ENCODE results near the gene NDST4. TPM values are rescaled to one million over a fixed set of nuclear protein-coding genes. Genes with fewer than 3 reads are reported as not detected.
A peak's percentile ranks its signal among the peaks of the same experiment; 100 is the strongest.

NDST4 gene
- polyA plus RNA-seq, 2 of the 4 experiments (the other 2 are of a cell fraction), result 0.04 TPM; not detected in 1

DNA sequence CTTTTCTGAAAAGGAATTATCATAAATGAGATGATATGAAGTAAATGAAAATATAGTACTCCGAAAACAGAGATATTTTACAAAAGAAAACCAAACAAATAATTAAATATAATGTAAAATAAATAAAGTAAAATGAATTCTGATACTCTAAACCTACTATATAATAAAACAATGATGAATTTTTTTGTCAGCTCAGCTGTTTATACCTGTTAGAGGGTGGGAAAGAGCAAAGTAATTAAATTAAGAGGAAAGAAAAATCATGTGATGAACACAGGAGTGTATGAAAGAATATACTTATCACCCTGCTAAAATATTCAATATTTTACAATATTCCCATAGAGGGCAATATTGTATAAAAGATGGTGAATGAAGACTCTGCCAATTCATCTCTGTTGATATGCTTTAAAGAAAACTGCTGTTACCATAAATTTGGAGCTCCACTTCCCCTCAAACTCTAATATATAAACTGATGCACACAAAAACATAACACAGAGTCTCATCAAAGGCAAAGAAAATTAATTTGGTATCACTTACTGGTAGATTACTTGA, 6.5 kb upstream of the NDST4 start:
- TF ChIP-seq HOXB5 (CRISPR knock-in tag; IDR thresholded peaks at IDR 0.05) (no peak), MAFK (IDR thresholded peaks at IDR 0.05; ENCODE audit: partially characterized antibody) (no peak), RARB (CRISPR knock-in tag; IDR thresholded peaks at IDR 0.05) (no peak), ZNF302 (CRISPR knock-in tag; IDR thresholded peaks at IDR 0.05) (no peak), RFX5 (IDR thresholded peaks at IDR 0.05) (no peak)
- TF ChIP-seq, protein P1, sequence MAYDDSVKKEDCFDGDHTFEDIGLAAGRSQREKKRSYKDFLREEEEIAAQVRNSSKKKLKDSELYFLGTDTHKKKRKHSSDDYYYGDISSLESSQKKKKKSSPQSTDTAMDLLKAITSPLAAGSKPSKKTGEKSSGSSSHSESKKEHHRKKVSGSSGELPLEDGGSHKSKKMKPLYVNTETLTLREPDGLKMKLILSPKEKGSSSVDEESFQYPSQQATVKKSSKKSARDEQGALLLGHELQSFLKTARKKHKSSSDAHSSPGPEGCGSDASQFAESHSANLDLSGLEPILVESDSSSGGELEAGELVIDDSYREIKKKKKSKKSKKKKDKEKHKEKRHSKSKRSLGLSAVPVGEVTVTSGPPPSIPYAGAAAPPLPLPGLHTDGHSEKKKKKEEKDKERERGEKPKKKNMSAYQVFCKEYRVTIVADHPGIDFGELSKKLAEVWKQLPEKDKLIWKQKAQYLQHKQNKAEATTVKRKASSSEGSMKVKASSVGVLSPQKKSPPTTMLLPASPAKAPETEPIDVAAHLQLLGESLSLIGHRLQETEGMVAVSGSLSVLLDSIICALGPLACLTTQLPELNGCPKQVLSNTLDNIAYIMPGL (CRISPR knock-in tag; IDR thresholded peaks at IDR 0.05; ENCODE audit: borderline replicate concordance), result no peak
- TF ChIP-seq, protein P2, sequence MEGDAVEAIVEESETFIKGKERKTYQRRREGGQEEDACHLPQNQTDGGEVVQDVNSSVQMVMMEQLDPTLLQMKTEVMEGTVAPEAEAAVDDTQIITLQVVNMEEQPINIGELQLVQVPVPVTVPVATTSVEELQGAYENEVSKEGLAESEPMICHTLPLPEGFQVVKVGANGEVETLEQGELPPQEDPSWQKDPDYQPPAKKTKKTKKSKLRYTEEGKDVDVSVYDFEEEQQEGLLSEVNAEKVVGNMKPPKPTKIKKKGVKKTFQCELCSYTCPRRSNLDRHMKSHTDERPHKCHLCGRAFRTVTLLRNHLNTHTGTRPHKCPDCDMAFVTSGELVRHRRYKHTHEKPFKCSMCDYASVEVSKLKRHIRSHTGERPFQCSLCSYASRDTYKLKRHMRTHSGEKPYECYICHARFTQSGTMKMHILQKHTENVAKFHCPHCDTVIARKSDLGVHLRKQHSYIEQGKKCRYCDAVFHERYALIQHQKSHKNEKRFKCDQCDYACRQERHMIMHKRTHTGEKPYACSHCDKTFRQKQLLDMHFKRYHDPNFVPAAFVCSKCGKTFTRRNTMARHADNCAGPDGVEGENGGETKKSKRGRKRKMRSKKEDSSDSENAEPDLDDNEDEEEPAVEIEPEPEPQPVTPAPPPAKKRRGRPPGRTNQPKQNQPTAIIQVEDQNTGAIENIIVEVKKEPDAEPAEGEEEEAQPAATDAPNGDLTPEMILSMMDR (IDR thresholded peaks at IDR 0.05), result peak; percentile 5; the same call in 1 of the 3 replicates
- ATAC-seq (no peak), DNase-seq (ENCODE audit: low read depth in 1 of 2, low spot score in 1 of 2) (no peak), FAIRE-seq (no peak)
- H3K4me3 ChIP-seq, result no peak overlapping the region
- POLR2A ChIA-PET, result no interaction called here
- no peaks in the 10 kb centered on the region for H3K9me3 ChIP-seq
- H3K4me1 ChIP-seq, result no peaks in the 10 kb centered on the region
- 17% methylated on average over 1 of the region's 1 CpG for WGBS (ENCODE audit: missing lambda C conversion rate)
- H3K27ac ChIP-seq, result no peak overlapping the region
- CTCF ChIA-PET, result no interaction called here
- H3K4me2 ChIP-seq, result no peak overlapping the region

DNA sequence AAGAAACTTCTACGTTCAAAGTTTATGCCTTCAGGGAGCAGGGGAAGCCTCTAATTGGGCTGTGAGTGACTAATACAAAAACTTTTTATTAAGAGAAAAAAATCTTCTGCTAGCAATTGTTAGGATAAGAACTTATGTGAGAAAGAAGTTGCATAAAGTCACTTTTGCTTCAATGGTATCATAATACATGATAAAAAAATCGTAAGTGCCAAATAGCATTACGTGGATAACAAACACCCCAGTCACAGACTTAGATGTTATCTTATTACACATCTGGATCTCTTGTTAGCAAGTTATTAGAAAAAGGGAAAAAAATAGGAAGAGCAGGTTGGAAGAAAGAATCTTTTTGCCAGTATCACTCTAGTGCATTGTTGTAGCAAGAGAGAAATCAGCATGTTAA, 4.2 kb upstream of the NDST4 start:
- 18% methylated on average over 3 of the region's 3 CpGs for WGBS (ENCODE audit: missing lambda C conversion rate)
- DNase-seq (ENCODE audit: low read depth in 1 of 2, low spot score in 1 of 2), result no peak
- H3K4me2 ChIP-seq, result no peak overlapping the region

DNA sequence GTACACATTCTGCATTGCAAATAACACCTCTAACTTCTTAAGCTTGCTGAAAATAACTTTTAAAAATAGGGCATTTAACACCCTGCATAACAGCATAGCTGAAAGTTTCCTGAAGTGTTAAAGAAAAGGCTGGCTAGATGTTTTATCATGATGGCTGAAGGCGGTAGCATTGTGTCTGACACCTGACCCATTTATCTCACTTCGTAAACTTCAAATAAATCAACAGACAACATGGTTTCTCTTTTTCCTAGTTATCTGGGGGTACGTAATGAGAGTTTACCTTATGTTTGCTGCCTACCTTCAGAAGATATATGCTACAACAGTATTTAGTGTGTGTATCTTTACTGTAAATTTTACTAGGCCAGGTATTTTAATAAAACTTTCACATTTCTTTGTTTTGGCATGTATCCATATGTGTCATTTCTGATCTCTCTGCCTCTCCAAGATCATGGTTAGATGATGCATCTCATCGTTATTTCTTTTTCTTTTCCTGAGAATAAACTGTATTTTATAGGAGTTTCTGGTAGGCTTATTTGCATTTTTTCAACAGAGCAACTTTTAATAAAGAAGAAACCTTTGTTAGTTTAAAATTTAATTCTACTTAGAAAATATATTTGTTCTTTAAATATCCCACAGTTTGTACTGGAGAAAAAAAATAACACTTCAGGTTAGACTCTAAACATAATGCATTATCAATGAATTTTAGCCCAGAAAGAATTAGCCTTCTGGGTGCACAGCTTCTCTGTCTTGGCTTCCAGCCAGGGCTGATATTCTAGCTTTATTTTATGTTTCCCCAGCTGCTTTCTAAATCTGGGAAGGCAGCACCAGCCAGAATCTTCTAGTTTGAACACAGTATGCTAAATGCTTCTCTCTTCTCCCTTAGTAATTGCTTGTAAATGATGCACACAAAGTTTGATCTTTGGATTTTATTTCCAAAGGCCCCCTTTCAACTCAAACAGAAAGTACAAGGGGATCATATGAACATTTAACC, 2.9 kb downstream of the NDST4 start:
- ATAC-seq (no peak), DNase-seq (ENCODE audit: low read depth in 1 of 2, low spot score in 1 of 2) (no peak), FAIRE-seq (no peak)
- H3K4me2 ChIP-seq, result no peak overlapping the region
- H3K4me3 ChIP-seq, result no peak overlapping the region
- TF ChIP-seq HEYL (CRISPR knock-in tag; IDR thresholded peaks at IDR 0.05) (no peak), NFE2L2 (conservative IDR thresholded peaks at IDR 0.05; ENCODE audit: low read length) (no peak), EHF (CRISPR knock-in tag; IDR thresholded peaks at IDR 0.05) (no peak)
- no peak overlapping the region for H3K27ac ChIP-seq
- ChIA-PET POLR2A (no interaction called here), CTCF (no interaction called here)
- no peaks in the 10 kb centered on the region for H3K9me3 ChIP-seq
- no peaks in the 10 kb centered on the region for H3K4me1 ChIP-seq
- WGBS (ENCODE audit: missing lambda C conversion rate), result 30% methylated on average over 4 of the region's 4 CpGs

More for the DNA sequence above, 4.2 kb upstream of the NDST4 start:
- H3K4me1 ChIP-seq, result no peaks in the 10 kb centered on the region
- CTCF ChIA-PET, result no interaction called here
- H3K4me3 ChIP-seq, result no peak overlapping the region
- POLR2A ChIA-PET, result no interaction called here
- no peak overlapping the region for H3K27ac ChIP-seq
- no peak for FAIRE-seq
- no peak for ATAC-seq
- H3K9me3 ChIP-seq, result no peaks in the 10 kb centered on the region
- TF ChIP-seq ESRRA (IDR thresholded peaks at IDR 0.05; ENCODE audit: borderline replicate concordance, low read length) (no peak), EHF (CRISPR knock-in tag; IDR thresholded peaks at IDR 0.05) (no peak), RARB (CRISPR knock-in tag; IDR thresholded peaks at IDR 0.05) (no peak), CBX2 (IDR thresholded peaks at IDR 0.05; ENCODE audit: borderline replicate concordance, low read depth) (no peak), FOXS1 (CRISPR knock-in tag; IDR thresholded peaks at IDR 0.05) (no peak), ZSCAN20 (CRISPR knock-in tag; IDR thresholded peaks at IDR 0.05) (no peak), TP53 (CRISPR knock-in tag; IDR thresholded peaks at IDR 0.05) (no peak), POLR2A (IDR thresholded peaks at IDR 0.05; ENCODE audit: low read length) (no peak), HEYL (CRISPR knock-in tag; IDR thresholded peaks at IDR 0.05) (no peak)
- TF ChIP-seq, protein P2 (IDR thresholded peaks at IDR 0.05), result no peak
- TF ChIP-seq, protein P3, sequence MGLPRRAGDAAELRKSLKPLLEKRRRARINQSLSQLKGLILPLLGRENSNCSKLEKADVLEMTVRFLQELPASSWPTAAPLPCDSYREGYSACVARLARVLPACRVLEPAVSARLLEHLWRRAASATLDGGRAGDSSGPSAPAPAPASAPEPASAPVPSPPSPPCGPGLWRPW (IDR thresholded peaks at IDR 0.05), result no peak
